GM18909 (cell line): ENCODE results near the gene B3GLCT.
A peak's percentile ranks its signal among the peaks of the same experiment; 100 is the strongest.
"Not testable (repeated sequence)": the region's sequence is repeated elsewhere in the genome, so short reads cannot be mapped to it uniquely, and the experiment has no call there.

Experiments used
- ATAC-seq: cut with Tn5 transposase; IDR thresholded peaks from one replicate; pipeline ENCODE4 v1.9.1; 2021; ENCODE audit warnings: mild to moderate bottlenecking; ENCODE audit not compliant: unreplicated experiment, poor library complexity

Gene B3GLCT

DNA sequence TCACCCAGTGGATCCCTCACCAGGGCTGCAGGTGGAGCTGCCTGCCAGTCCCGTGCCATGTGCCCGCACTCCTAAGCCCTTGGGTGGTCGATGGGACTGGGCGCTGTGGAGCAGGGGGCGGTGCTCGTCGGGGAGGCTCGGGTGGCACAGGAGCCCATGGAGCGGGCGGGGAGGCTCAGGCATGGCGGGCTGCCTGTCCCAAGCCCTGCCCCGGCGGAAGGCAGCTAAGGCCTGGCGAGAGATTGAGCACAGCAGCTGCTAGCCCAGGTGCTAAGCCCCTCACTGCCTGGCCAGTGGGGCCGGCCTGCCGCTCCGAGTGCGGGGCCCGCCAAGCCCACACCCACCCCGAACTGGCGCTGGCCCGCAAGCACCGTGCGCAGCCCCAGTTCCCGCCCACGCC lies 16.8 kb upstream of the B3GLCT start:
- ATAC-seq = no peak

DNA sequence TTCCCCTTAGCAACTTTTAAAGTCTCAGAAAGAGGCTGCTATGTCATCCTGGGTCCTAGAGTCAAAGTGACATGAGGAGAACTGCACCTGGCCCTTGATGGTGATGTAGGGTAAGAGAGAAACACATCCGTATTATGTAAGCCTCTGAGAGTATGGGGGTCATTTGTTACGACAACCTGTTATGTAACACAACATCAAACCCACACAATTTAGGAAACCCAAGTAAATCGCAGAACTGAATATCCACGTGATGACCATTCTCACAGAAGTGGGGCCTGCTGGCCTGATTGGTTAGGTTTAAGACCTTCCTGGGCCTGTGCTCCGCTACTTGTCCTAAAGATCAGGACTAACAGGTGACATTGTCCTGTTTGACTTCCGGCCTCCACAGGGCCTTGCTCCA lies 15.3 kb upstream of the B3GLCT start:
- no peak for ATAC-seq

DNA sequence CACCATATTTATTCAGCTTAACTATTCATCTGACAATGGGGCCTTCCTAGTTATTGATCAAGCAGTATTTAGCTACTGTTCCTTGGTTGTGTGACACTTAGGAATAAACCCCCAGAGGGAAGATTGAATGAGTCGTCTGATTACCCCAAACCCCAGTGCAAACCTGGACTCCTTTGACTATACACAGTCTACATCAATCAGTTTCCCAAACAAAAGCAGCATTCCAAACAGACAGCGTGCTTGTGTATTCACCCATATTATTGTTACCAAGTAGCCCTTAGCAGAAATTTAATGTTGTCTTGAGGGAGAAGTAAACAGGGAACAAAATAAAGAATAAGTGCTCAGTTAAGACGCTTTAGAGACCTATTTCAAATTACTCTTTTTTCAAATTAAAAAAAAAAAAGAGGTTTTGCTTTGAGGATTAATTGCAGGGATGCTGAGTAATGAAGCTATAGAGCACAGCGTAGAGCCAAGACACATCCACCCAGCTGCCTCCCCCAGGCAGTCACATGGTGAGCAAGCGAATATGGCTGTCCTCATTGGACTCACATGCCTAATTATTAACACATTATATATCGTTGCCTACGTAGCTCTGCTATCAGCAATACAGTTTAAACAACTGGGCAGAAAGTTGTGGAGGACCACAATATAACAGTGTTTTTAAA lies 14.7 kb upstream of the B3GLCT start:
- ATAC-seq = no peak

DNA sequence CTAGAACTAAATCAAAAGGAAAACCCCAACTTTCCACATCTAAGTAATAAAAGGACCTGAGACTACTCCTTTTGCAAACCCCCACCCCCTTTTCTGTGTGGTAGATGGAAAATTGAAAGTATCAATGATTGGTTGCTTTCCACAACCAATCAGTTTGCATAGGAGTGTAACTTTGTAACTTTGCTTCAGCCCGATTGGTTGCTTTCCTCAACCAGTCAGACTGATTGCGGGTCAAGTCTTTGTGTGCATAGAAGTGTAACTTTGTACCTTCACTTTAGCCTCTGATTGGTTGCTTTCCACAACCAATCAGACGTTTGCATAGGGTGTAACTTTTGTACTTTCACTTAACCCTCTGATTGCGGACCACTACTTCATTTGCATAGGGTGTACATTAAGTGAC lies 8.0 kb upstream of the B3GLCT start:
- no peak for ATAC-seq

DNA sequence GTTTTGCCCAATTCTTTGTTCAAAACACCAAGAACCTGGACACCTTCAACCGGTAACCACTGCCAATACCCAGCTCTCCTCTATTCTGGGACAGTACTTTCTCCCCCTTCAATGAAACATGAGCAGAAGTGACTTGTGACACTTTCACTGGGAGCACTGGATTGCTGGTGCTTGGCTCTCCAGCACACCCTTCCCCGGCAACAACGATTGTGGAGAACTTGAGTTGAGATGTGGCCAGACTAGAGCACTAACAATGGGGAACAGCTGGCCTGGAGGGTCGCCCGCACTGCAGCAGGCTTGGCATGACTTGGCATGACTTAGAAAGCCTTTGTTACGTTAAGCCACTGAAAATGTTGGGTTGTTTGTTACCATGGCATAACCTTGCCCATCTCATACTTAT lies 7.5 kb upstream of the B3GLCT start:
- ATAC-seq = no peak

DNA sequence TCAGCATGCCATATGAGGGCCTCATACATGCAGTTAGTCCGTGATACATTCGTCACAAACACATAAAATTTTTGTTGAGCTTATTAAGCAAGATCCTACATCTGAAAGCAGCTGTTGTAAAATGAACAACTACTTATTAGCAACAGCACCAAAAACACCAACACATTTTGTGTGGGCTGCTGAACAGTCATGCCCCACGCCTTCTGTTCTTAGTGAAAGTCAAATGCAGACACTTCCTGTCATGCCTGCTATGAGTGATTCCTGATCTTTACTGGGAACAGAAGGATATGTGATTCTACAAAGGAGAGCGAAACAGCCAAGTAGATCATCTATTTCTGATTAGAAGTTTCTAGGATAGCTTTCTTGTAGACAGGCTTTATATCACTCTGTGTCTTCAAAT lies 4.2 kb upstream of the B3GLCT start:
- no peak for ATAC-seq

DNA sequence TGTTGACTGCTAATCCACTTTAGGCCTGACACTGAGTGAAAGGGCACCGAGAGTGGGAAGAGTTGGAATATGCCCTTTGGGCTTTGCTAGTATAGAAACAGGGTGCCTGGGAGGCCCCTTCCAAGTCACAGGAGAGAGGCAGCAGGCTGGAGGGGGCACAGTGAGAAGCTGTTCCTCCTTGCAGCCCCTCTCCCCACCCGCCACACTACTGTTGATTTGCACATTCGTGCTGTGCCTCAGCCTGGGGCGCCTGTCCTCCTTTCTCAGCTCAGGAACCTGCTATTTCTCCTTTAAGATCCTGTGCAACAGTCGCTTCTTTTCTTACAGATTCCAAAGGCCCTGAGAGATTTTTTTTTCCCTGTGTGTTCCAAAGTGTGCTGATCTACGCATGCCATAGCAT lies 2.8 kb upstream of the B3GLCT start:
- ATAC-seq = no peak

DNA sequence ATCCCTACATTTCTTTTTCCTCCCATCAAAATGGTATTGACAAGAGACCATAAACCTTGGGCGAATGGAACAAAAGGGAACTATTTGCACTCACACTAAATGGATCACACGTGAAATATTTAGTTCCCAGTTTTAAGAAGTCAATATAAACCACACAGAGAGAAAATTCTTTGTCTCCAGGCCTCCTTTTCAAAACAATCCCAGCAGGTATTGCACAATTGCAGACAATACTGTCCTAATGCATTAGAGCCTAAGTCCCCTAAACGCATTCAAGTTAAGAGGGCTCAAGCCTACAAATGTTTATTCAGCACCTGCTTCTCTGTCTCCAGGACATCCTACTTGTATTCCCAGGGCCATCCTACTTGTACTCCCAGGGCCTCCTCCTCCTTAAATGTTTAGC lies 1.3 kb upstream of the B3GLCT start:
- no peak for ATAC-seq

DNA sequence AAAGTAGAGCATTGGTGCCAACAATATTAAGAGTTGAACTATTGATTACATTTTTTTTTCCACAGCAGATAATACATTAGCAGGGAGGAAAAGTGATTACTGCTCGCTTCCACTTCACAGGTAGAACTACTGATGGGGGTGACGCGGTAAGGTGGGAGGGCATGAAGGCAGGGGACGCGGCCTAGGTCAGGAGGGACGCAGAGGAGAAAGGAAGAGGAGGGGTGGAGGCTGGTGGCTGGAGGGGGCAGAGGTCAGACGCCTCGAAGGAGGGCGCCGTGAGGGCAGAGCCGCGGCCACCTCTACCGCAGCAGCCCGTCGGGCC lies 287 bp upstream of the B3GLCT start:
- no peak for ATAC-seq

DNA sequence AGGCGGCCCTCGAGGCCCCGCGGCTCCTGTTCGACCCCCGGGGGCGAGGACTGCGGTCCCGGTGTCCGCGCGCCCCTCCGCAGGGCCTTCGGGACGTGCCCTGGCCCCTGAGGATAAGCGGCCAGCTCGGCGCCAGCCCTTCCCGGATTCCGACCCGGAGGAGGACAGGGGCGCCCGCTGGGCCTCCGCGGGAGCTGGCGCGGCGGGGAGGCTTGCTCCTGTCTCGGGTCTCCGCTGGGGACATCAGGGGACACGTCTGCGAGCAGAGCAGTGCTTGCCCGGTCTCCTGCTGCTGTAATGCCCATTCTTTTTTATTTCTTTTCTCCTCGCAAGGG lies 829 bp downstream of the B3GLCT start:
- peak; percentile 26 for ATAC-seq

DNA sequence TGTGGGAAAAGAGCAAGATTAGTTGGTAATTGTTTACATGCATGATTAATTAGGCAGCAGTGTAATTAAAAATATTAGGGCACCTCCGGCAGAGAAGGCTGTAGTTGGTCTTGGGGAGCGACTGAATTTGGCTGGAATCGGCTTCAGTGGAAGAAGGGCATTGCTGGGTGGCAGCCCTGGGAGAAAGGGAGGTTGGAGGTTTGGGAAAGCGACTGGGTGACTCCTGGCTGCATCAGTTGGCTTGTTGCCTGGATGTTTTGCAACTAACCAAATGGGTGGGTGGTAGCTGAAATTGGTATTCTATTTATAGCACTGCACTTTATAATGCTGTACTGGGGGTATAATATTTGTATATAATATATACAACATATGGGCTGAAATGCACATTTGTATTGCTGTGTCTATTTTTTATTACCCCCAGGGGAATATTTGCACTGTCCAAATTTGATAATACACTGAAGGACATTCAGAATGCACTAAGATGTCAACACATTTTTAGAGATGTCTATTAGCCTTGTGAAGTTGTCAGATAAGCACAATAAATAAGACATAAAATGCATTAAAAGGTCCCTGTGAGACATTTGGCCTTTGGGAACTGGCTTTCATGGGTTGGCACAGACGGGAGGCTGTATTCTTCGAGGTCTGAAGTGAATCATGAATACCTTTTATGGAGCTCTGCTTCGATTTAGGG lies 1.7 kb downstream of the B3GLCT start:
- ATAC-seq = no peak

DNA sequence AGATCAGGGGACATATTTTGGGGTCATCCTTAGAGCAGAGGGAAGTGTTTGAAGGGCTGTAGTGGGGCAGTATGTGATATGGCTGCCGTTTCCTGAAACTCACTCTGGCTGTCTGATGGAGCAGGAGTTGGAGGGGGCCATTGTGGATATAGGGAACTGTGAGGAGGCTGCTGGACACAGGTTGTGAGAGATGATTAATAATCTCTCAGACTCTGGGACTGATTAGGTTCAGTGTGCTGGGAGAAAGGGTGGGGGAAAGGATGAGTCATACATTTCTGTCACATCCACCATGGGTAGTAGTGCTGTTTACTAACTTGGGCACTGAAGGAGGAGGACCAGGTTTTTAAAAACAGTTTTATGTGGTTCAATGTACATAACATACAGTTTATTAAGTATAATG lies 4.8 kb downstream of the B3GLCT start:
- no peak for ATAC-seq

DNA sequence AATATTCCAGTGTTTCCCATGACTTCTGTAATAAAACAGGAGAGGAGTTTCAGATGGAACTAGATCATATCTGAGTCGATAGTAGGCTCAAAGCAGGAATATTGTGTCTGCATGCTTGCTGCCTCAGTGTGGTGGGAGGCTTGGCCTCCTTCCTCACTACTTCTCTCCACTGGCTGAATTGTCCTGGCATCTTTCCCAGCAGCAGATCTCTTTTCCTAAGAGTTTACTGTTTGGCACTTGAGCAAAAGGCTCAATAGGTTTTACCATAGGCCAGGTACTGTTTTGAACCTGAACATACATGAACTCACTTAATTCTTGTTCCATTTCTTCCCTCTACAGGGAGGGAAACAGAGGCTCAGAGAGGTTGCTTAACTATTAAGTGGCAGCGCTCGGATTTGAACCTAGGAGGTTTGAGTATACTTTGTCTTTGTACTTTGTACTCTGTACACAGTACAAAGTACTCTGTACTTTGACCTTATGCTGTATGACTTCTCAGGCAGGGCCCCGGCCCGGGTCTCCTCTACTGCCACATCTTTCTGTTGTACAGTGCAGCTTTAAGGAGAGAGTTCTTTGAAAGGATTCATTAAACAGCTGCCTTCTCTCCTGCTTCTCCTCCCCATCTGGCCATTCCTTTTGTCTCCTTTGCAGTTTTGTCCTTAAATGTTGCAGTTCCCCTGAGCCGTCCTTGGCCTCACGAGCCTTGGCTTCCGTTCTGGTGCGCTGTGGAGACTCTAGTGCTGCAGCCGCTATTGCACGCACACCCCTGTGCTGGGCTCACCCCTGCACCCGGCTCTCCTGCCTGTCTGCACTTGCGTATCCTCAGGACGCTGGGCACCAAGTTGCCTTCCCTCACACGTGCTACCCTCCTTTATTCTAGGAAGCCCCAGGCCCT lies 8.1 kb downstream of the B3GLCT start:
- ATAC-seq = no peak

DNA sequence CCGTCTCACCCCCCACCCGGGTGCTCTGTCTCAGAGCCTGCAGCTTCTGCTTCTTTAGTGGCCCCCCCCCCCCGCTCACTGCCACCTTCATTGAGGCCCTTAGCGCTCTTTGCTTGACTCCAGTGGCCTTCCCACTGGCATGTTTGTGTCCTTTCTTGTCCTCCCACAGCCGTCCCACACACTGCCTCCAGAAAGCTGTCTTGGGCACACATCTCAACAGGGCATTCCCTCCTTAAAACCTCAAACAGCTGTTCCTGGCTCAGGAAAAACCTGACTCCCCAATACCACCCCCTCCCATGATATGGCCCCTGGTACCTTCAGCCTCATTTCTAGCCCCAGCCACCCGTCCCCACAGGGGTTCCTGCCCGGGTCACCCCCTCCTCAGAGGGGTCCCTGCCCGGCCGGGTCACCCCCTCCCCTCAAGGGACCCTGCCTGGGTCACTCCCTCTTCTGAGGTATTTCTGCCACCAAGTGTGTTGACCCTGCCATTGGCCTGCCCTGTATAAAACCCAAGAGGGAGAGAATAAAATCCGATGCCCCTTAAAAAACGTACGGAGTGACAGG lies 8.9 kb downstream of the B3GLCT start:
- no peak for ATAC-seq

DNA sequence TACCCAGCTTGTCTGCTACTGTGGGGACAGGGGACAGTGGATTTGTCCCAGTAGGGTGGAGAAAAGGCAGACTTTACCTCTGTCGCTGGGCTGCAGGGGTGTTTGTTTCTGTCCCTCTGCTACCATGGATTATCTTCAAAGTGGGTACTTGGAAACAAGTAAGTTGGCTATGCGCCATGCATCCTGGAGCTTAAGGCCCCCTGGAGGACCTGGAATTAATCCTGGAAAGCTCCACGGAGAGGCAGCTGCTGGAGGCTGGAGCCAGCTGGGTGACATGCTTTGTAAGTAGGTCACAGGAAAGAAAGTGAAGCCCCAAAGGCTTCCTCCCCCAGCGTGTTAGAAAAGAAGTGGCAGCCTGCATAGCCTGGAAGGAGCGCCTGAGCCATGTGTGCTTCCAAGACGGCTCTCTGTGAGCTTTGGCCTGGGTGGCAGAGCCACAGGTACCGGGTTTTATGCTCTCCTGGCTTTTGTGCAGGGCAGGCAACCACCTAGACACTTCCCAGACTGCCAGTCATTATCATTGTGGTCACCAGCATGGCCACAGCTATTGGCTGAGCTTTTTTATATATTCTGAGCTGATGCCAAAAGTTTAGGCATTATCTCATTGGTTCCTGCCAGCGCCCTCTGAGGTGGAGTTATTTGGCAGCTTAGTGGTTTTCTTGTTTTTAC lies 9.5 kb downstream of the B3GLCT start:
- no peak for ATAC-seq

DNA sequence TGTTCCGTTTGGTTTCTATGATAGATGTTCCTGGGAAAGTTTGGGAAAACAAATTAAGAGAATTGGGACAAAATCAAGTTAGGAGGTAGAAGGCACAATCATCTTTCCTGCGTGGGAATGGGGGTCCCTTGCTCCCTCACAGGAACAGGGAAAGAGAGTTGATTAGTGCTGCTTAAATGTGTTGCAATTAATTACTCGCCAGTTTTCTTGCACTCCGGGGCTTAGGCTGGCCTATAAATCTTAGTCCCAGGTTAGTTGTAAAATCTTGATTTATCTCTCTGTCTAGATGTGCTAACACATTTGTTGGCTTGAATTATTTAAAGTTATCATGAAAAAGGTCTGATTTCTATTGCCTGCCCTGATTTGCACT lies 10.1 kb downstream of the B3GLCT start:
- no peak for ATAC-seq

DNA sequence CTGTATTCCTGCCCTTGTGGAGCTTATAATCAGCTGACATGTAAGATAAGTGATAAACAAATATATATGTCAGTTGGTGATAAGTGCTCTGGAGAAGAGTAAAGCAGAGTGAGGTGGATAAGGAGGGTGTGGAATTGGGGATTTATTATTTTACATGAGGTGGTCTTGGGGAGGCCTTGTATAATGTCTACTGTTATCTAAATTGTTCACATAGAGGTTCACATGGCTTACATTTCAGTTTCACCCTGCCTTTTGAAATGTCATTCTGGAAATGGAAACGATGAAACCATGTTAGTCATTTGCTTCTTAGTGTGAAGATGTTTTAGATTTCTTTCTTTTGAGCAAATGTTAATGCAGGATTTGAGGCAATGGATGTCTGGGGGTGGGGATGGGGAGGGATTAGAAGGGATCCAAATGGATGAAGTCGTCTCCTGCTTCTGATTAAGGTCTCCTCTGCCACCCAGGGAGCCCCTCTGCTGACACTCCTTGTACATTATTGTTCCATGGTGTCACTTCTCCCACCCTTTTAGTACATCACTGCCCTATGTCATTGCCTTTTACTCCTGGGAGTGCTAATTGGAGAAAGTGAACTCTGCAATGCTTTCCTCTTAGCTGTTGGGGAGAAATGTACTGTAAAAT lies 14.0 kb downstream of the B3GLCT start:
- ATAC-seq = no peak

DNA sequence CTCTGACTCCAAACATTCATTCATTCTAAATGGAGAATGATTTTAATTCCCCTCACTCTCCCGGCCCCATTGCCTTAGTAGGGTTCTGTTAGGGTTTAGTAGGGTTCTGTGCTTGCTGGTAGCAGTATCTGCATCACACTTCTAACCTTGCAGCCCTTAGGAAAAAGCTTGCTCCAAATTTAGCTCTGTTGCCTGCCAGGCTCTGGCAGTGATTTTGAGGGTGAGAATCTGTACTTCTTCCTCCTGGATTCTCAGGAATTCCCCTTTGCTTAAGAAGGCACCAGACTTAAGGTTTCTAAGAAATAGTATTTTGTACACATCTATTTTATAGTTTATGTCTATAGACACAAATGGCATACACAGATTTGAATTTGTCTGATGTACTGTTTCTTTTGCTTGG lies 14.7 kb downstream of the B3GLCT start:
- ATAC-seq = no peak

DNA sequence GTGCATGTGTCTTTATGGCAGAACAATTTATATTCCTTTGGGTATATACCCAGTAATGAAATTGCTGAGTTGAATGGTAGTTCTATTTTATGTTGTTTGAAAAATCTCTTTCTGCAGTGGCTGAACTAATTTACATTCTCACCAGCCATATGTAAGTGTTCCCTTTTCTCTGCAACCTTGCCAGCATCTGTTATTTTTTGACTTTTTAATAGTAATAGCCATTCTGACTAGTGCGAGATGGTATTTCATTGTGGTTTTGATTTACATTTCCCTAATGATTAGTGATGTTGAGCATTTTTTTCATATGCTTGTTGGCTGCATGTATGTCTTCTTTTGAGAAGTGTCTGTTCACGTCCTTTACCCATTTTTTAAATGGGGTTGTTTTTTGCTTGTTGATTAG lies 17.1 kb downstream of the B3GLCT start:
- ATAC-seq = not testable (repeated sequence)

DNA sequence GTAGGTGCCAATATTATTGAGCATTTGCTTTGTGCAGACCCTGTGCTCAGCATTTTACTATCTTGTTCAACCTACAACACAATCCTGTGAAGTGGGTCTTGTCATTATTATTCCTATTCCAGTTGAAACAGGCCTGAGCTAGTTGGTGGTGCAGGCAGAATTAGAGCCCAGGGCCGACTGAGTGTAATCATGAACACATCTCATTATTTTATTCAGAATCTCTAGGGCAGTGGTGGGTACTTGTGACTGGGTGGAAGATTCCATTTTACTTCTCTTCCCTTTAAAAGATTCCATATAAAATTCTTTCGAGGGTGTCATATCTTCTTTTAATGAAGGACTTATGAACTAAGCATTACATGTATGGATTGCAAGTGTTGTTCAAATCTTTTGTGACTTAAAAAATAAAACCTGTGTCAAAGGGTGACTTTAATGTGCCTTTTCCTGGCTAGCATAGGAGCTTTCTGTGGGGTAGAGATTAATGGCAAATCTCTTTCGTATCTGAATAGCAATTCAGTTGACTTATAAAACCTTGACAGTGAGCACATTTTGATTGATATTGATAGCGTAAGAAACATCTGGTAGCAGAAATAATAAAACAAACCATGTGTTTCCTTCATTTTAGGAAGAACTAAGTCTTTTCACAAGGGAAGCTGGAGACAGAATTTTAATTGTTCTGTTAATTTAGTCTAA lies 20.3 kb downstream of the B3GLCT start:
- ATAC-seq = no peak
